ENCODE data around the gene CCDC106. TPM values are rescaled to one million over a fixed set of nuclear protein-coding genes. Genes with fewer than 3 reads are reported as not detected.

Gene CCDC106
- total and polyA plus RNA-seq, 7 experiments from 2014 or later, result 2.1 to 9.6 (median 3.7) TPM

- no peaks in the 10 kb centered on the region for H3K9me3 ChIP-seq (ENCODE audit: control insufficient read depth in 2 of 3, low read length in 3 of 3)
- no peaks in the 10 kb centered on the region for H3K27me3 ChIP-seq (ENCODE audit: control insufficient read depth in 2 of 2, insufficient read depth in 2 of 2, low read length in 2 of 2)
- H3K36me3 Mint-ChIP-seq, result peaks cover 0 to 17% (median 4%) of the 10 kb centered on the region in 5 donors
- ATAC-seq (no peak), DNase-seq (no peak)
- no peak overlapping the region for H3K4me3 ChIP-seq (ENCODE audit: low read length)
- H3K9me3 Mint-ChIP-seq, result no peaks in the 10 kb centered on the region
- H3K27ac ChIP-seq (ENCODE audit: low read depth, low read length), result no peak overlapping the region
- peaks cover 11 to 72% (median 31%) of the 10 kb centered on the region in 3 experiments for H3K36me3 ChIP-seq (ENCODE audit: control insufficient read depth in 2 of 3, insufficient read depth in 3 of 3, low read length in 3 of 3)
- ChIA-PET CTCF (interaction anchor here (1.1 to 1.3 kb wide), 4 partner anchors 14 to 64 kb away, joined by 3 to 7 read pairs (median 6); no protein-coding TSS in a partner anchor), POLR2A (interaction anchor here (1.0 to 1.1 kb wide), 3 partner anchors 13 to 31 kb away, joined by 3 to 6 read pairs (median 3); no protein-coding TSS in a partner anchor)
- H3K27me3 Mint-ChIP-seq, result no peaks in the 10 kb centered on the region
- intact Hi-C loops (cut with micrococcal nuclease), result loop anchor here in 1 of 2 donors (1.0 kb wide), 1 partner anchor 39 kb away; no protein-coding TSS in a partner anchor
- peak overlapping the region in 3 of 9 donors; percentile 38 to 59 (median 45) for H3K27ac Mint-ChIP-seq
- H3K4me1 ChIP-seq (ENCODE audit: control insufficient read depth in 2 of 2, insufficient read depth in 2 of 2, low read length in 2 of 2), result peaks cover 12 to 17% of the 10 kb centered on the region in 2 donors
- peaks cover 16 to 49% (median 37%) of the 10 kb centered on the region in 7 donors for H3K4me1 Mint-ChIP-seq
- H3K4me3 Mint-ChIP-seq, result peak overlapping the region in 1 of 10 donors; percentile 23
Observed at GRCh38 chr19:55671054-55671378, 23.0 kb downstream of the CCDC106 start.

- no peaks in the 10 kb centered on the region for H3K27me3 ChIP-seq (ENCODE audit: control insufficient read depth in 2 of 2, insufficient read depth in 2 of 2, low read length in 2 of 2)
- H3K4me1 ChIP-seq (ENCODE audit: control insufficient read depth in 2 of 2, insufficient read depth in 2 of 2, low read length in 2 of 2), result peaks cover 25 to 31% of the 10 kb centered on the region in 2 donors
- Mint-ChIP-seq H3K36me3 (peaks cover 0 to 15% (median 4%) of the 10 kb centered on the region in 5 donors), H3K4me3 (peak overlapping the region in 2 of 10 donors; percentile 23 to 29), H3K27me3 (no peaks in the 10 kb centered on the region), H3K4me1 (peaks cover 29 to 54% (median 41%) of the 10 kb centered on the region in 7 donors), H3K9me3 (no peaks in the 10 kb centered on the region), H3K27ac (peak overlapping the region in 6 of 9 donors; percentile 25 to 73 (median 66))
- CTCF ChIA-PET, result interaction anchor here (0.6 to 0.7 kb wide), 2 partner anchors 107 to 1282 kb away, joined by 5 to 7 read pairs; no protein-coding TSS in a partner anchor
- no peak overlapping the region for H3K4me3 ChIP-seq (ENCODE audit: low read length)
- H3K36me3 ChIP-seq (ENCODE audit: control insufficient read depth in 2 of 3, insufficient read depth in 3 of 3, low read length in 3 of 3), result peaks cover 11 to 58% (median 20%) of the 10 kb centered on the region in 3 experiments
- ATAC-seq (no peak), DNase-seq (no peak)
- no peaks in the 10 kb centered on the region for H3K9me3 ChIP-seq (ENCODE audit: control insufficient read depth in 2 of 3, low read length in 3 of 3)
- intact Hi-C loops (cut with micrococcal nuclease), result no loop called here
- H3K27ac ChIP-seq (ENCODE audit: low read depth, low read length), result no peak overlapping the region
- POLR2A ChIA-PET, result interaction anchor here (1.0 kb wide), 1 partner anchor 16 kb away, joined by 3 read pairs; no protein-coding TSS in a partner anchor
Observed at GRCh38 chr19:55672418-55672817, 24.4 kb downstream of the CCDC106 start.

- no peak for ATAC-seq
- H3K4me1 Mint-ChIP-seq, result peaks cover 37 to 61% (median 49%) of the 10 kb centered on the region in 7 donors
- Histone ChIP-seq H3K27ac (ENCODE audit: low read depth, low read length) (peak overlapping the region; percentile 46), H3K4me3 (ENCODE audit: low read length) (no peak overlapping the region), H3K4me1 (ENCODE audit: control insufficient read depth in 2 of 2, insufficient read depth in 2 of 2, low read length in 2 of 2) (peaks cover 26 to 31% of the 10 kb centered on the region in 2 donors), H3K36me3 (ENCODE audit: control insufficient read depth in 2 of 3, insufficient read depth in 3 of 3, low read length in 3 of 3) (peaks cover 9 to 58% (median 19%) of the 10 kb centered on the region in 3 experiments), H3K27me3 (ENCODE audit: control insufficient read depth in 2 of 2, insufficient read depth in 2 of 2, low read length in 2 of 2) (no peaks in the 10 kb centered on the region), H3K9me3 (ENCODE audit: control insufficient read depth in 2 of 3, low read length in 3 of 3) (no peaks in the 10 kb centered on the region)
- peaks cover 0 to 20% (median 4%) of the 10 kb centered on the region in 5 donors for H3K36me3 Mint-ChIP-seq
- no peaks in the 10 kb centered on the region for H3K9me3 Mint-ChIP-seq
- POLR2A ChIA-PET, result interaction anchor here (1.0 to 1.1 kb wide), 2 partner anchors 17 to 19 kb away, joined by 3 to 6 read pairs; partner anchors contain the start of gene U2AF2
- peak overlapping the region in 7 of 9 donors; percentile 24 to 93 (median 73) for H3K27ac Mint-ChIP-seq
- no peaks in the 10 kb centered on the region for H3K27me3 Mint-ChIP-seq
- CTCF ChIA-PET, result interaction anchor here (0.7 to 1.0 kb wide), 3 partner anchors 16 to 47 kb away, joined by 3 to 5 read pairs (median 3); no protein-coding TSS in a partner anchor
- no peak for DNase-seq
- peak overlapping the region in 8 of 10 donors; percentile 2 to 59 (median 30) for H3K4me3 Mint-ChIP-seq
- intact Hi-C loops (cut with micrococcal nuclease), result no loop called here
Observed at GRCh38 chr19:55673465-55673864, 25.5 kb downstream of the CCDC106 start.

- peaks cover 41 to 65% (median 54%) of the 10 kb centered on the region in 7 donors for H3K4me1 Mint-ChIP-seq
- H3K4me3 Mint-ChIP-seq, result peak overlapping the region in 8 of 10 donors; percentile 2 to 59 (median 30)
Observed at GRCh38 chr19:55673889-55674288, 25.9 kb downstream of the CCDC106 start.

GRCh38 chr19:55674459-55674840, 26.4 kb downstream of the CCDC106 start:
- ChIA-PET CTCF (interaction anchor here (0.7 kb wide), 1 partner anchor 8 kb away, joined by 3 read pairs; no protein-coding TSS in a partner anchor), POLR2A (interaction anchor here (0.7 to 1.2 kb wide), 2 partner anchors 18 to 20 kb away, joined by 4 to 5 read pairs; partner anchors contain the start of gene U2AF2)
- peak overlapping the region in 9 of 10 donors; percentile 14 to 99 (median 75) for H3K4me3 Mint-ChIP-seq
- peak overlapping the region in 8 of 9 donors; percentile 74 to 99 (median 90) for H3K27ac Mint-ChIP-seq
- Histone ChIP-seq H3K4me1 (ENCODE audit: control insufficient read depth in 2 of 2, insufficient read depth in 2 of 2, low read length in 2 of 2) (peaks cover 26 to 31% of the 10 kb centered on the region in 2 donors), H3K27me3 (ENCODE audit: control insufficient read depth in 2 of 2, insufficient read depth in 2 of 2, low read length in 2 of 2) (no peaks in the 10 kb centered on the region), H3K27ac (ENCODE audit: low read depth, low read length) (peak overlapping the region; percentile 84), H3K4me3 (ENCODE audit: low read length) (peak overlapping the region; percentile 72), H3K9me3 (ENCODE audit: control insufficient read depth in 2 of 3, low read length in 3 of 3) (no peaks in the 10 kb centered on the region), H3K36me3 (ENCODE audit: control insufficient read depth in 2 of 3, insufficient read depth in 3 of 3, low read length in 3 of 3) (peaks cover 3 to 58% (median 10%) of the 10 kb centered on the region in 3 experiments)
- intact Hi-C loops (cut with micrococcal nuclease), result no loop called here
- H3K27me3 Mint-ChIP-seq, result no peaks in the 10 kb centered on the region
- H3K36me3 Mint-ChIP-seq, result peaks cover 0 to 28% (median 4%) of the 10 kb centered on the region in 5 donors
- ATAC-seq, result no peak
- no peak for DNase-seq
- no peaks in the 10 kb centered on the region for H3K9me3 Mint-ChIP-seq
- peaks cover 45 to 71% (median 58%) of the 10 kb centered on the region in 7 donors for H3K4me1 Mint-ChIP-seq

More at GRCh38 chr19:55673889-55674288, 25.9 kb downstream of the CCDC106 start:
- H3K27me3 Mint-ChIP-seq, result no peaks in the 10 kb centered on the region
- Histone ChIP-seq H3K27ac (ENCODE audit: low read depth, low read length) (peak overlapping the region; percentile 84), H3K9me3 (ENCODE audit: control insufficient read depth in 2 of 3, low read length in 3 of 3) (no peaks in the 10 kb centered on the region), H3K4me3 (ENCODE audit: low read length) (no peak overlapping the region), H3K36me3 (ENCODE audit: control insufficient read depth in 2 of 3, insufficient read depth in 3 of 3, low read length in 3 of 3) (peaks cover 5 to 58% (median 15%) of the 10 kb centered on the region in 3 experiments), H3K27me3 (ENCODE audit: control insufficient read depth in 2 of 2, insufficient read depth in 2 of 2, low read length in 2 of 2) (no peaks in the 10 kb centered on the region), H3K4me1 (ENCODE audit: control insufficient read depth in 2 of 2, insufficient read depth in 2 of 2, low read length in 2 of 2) (peaks cover 26 to 31% of the 10 kb centered on the region in 2 donors)
- H3K36me3 Mint-ChIP-seq, result peaks cover 0 to 24% (median 4%) of the 10 kb centered on the region in 5 donors
- ChIA-PET CTCF (interaction anchor here (0.7 to 1.0 kb wide), 3 partner anchors 17 to 47 kb away, joined by 3 to 5 read pairs (median 3); no protein-coding TSS in a partner anchor), POLR2A (interaction anchor here (1.1 to 1.2 kb wide), 2 partner anchors 17 to 19 kb away, joined by 5 to 6 read pairs; partner anchors contain the start of gene U2AF2)
- intact Hi-C loops (cut with micrococcal nuclease), result no loop called here
- no peak for DNase-seq
- H3K27ac Mint-ChIP-seq, result peak overlapping the region in 7 of 9 donors; percentile 24 to 93 (median 73)
- H3K9me3 Mint-ChIP-seq, result no peaks in the 10 kb centered on the region
- no peak for ATAC-seq

GRCh38 chr19:55674841-55675660, 27.0 kb downstream of the CCDC106 start, which contains the start of gene EPN1:
Gene EPN1, plus strand, starts transcription at chr19:55675226. Its CDS starts 3,402 bp downstream, at chr19:55678628.
- DNase-seq (peak; percentile 88 to 98 (median 96)), ATAC-seq (peak; percentile 93)
- H3K27ac ChIP-seq (ENCODE audit: low read depth, low read length), result peak within 1 kb of the TSS; percentile 84
- Mint-ChIP-seq H3K4me1 (peaks cover 49 to 72% (median 58%) of the 10 kb centered on the region in 7 donors), H3K4me3 (peak within 1 kb of the TSS; percentile 89 to 99 (median 97)), H3K27ac (peak within 1 kb of the TSS; percentile 90 to 99 (median 96)), H3K36me3 (peaks cover 0 to 28% (median 4%) of the 10 kb centered on the region in 5 donors), H3K9me3 (no peaks in the 10 kb centered on the region), H3K27me3 (no peaks in the 10 kb centered on the region)
- H3K4me1 ChIP-seq (ENCODE audit: control insufficient read depth in 2 of 2, insufficient read depth in 2 of 2, low read length in 2 of 2), result peaks cover 26 to 28% of the 10 kb centered on the region in 2 donors
- H3K9me3 ChIP-seq (ENCODE audit: control insufficient read depth in 2 of 3, low read length in 3 of 3), result no peaks in the 10 kb centered on the region
- ChIA-PET CTCF (interaction anchor here (0.7 kb wide), 1 partner anchor 9 kb away, joined by 3 read pairs; no protein-coding TSS in a partner anchor), POLR2A (interaction anchor here (0.7 to 1.4 kb wide), 3 partner anchors 18 to 69 kb away, joined by 3 to 5 read pairs (median 4); partner anchors contain the start of genes U2AF2 and ZNF865)
- H3K36me3 ChIP-seq (ENCODE audit: control insufficient read depth in 2 of 3, insufficient read depth in 3 of 3, low read length in 3 of 3), result peaks cover 3 to 58% (median 6%) of the 10 kb centered on the region in 3 experiments
- H3K4me3 ChIP-seq (ENCODE audit: low read length), result peak within 1 kb of the TSS; percentile 72
- intact Hi-C loops (cut with micrococcal nuclease), result loop anchor here (1.0 kb wide), 7 partner anchors 20 to 639 kb away; partner anchors contain the start of genes FIZ1 (in 2 of the 2), U2AF2 (in 2 of the 2), PPP1R12C (in 1 of the 2) and ZNF444 (in 1 of the 2)
- no peaks in the 10 kb centered on the region for H3K27me3 ChIP-seq (ENCODE audit: control insufficient read depth in 2 of 2, insufficient read depth in 2 of 2, low read length in 2 of 2)

All from naive thymus-derived CD4-positive, alpha-beta T cell (primary cell).